K562 (cell line): ENCODE data around the gene BEND5. TPM values are rescaled to one million over a fixed set of nuclear protein-coding genes. Genes with fewer than 3 reads are reported as not detected.

Experiments
- ATAC-seq: fragments of 200-7000 bp; cut with Tn5 transposase; 3 replicates; pipeline ENCODE4 v1.9.1; 2020; ENCODE audit warnings: moderate library complexity
- BruUV-seq: library from RNA; stranded (reverse); fragments of 400-500 nt; replicated peaks from 2 replicates; lab custom pipeline; 2021; lab: Mats Ljungman, UMichigan
- CTCF ChIA-PET: fragments of 300-600 bp; formaldehyde crosslinking; extraction: SDS; loops from one replicate; lab custom pipeline; 2021; ENCODE audit warnings: low intra/inter-chr PET ratio; lab: Yijun Ruan, JAX
- POLR2A ChIA-PET: fragments of 300-600, 350-650 bp; sonication (Branson Sonifier 250); formaldehyde crosslinking; extraction: SDS; loops from one replicate; lab custom pipeline; 2021; ENCODE audit warnings: antibody characterized with exemption, inconsistent platforms; lab: Yijun Ruan, JAX
- DNase-seq, 4 experiments: peaks; one replicate each; pipeline versions ENCODE4 v3.0.0 to v3.0.0-alpha.2; 2011 to 2018; ENCODE audit warnings: low spot score in 3 of 4, mixed read lengths in 3 of 4; ENCODE audit errors: extremely low read depth in 1 of 4
- FAIRE-seq: peaks from 2 replicates; lab custom pipeline; 2011; peaks lifted over from hg19 to GRCh38; lab: Jason Lieb, UNC
- H2AFZ ChIP-seq: 2 replicates; pipeline ENCODE4 v1.6.0; 2011; ENCODE audit warnings: low read depth, low read length, control low read depth, inconsistent platforms
- H3K27ac ChIP-seq: fragments of 200-600 bp; 3 replicates; pipeline ENCODE4 v1.8.0; 2011; ENCODE audit warnings: low read depth, mild to moderate bottlenecking, control low read depth, inconsistent platforms, low read length, moderate library complexity, mixed read lengths; ENCODE audit errors: extremely low read depth
- H3K27me3 ChIP-seq, 2 experiments: fragments of 300-600 bp in 1 of 2; 2 replicates in 1 of 2; 3 replicates in 1 of 2; pipeline versions ENCODE4 v1.6.0 to v1.8.0; 2011; ENCODE audit warnings: inconsistent platforms in 2 of 2, low read length in 2 of 2, mild to moderate bottlenecking in 1 of 2, mixed read lengths in 1 of 2, moderate library complexity in 1 of 2; ENCODE audit not compliant: control insufficient read depth in 2 of 2, insufficient read depth in 2 of 2
- H3K36me3 ChIP-seq: fragments of 300-600 bp; 3 replicates; pipeline ENCODE4 v1.8.0; 2011; ENCODE audit warnings: mild to moderate bottlenecking, low read length, inconsistent platforms; ENCODE audit not compliant: control insufficient read depth, insufficient read depth
- H3K4me1 ChIP-seq, 2 experiments: fragments of 200-600 bp in 1 of 2; replicated peaks in 1 of 2; 2 replicates in 1 of 2; 3 replicates in 1 of 2; pipeline versions ENCODE4 v1.5.1 to v1.8.0; 2011; ENCODE audit warnings: inconsistent platforms in 2 of 2, low read length in 2 of 2, mild to moderate bottlenecking in 1 of 2, mixed read lengths in 1 of 2, moderate library complexity in 1 of 2; ENCODE audit not compliant: control insufficient read depth in 2 of 2, insufficient read depth in 2 of 2
- H3K4me2 ChIP-seq: 2 replicates; pipeline ENCODE4 v1.6.1; 2011; ENCODE audit warnings: low read length, control low read depth, inconsistent platforms, mixed read lengths; ENCODE audit not compliant: insufficient read depth
- H3K4me3 ChIP-seq: fragments of 200-600 bp; sonication (generic), shearing (Covaris generic); 2 replicates; pipeline ENCODE4 v1.5.1; 2016; ENCODE audit warnings: control low read depth, inconsistent platforms
- H3K79me2 ChIP-seq: fragments of 200-600 bp; 3 replicates; pipeline ENCODE4 v1.8.0; 2011; ENCODE audit warnings: low read length, inconsistent platforms; ENCODE audit not compliant: control insufficient read depth, insufficient read depth
- H3K9ac ChIP-seq, 2 experiments: 2 replicates each; pipeline versions ENCODE4 v1.6.0 to v1.6.1; 2011; ENCODE audit warnings: low read depth in 2 of 2, low read length in 2 of 2, control low read depth in 1 of 2, inconsistent platforms in 1 of 2, mild to moderate bottlenecking in 1 of 2, mixed read lengths in 1 of 2; ENCODE audit not compliant: insufficient read depth in 1 of 2
- H3K9me1 ChIP-seq: one replicate; pipeline ENCODE4 v1.6.0; 2011; ENCODE audit warnings: inconsistent platforms, mild to moderate bottlenecking, low read length, moderate library complexity; ENCODE audit not compliant: control insufficient read depth, insufficient read depth
- H3K9me3 ChIP-seq: replicated peaks from 2 replicates; pipeline ENCODE4 v1.5.1; 2011; ENCODE audit warnings: low read depth, low read length, inconsistent platforms; ENCODE audit not compliant: control insufficient read depth, insufficient read depth
- H4K20me1 ChIP-seq: replicated peaks from 2 replicates; pipeline ENCODE4 v1.6.1; 2011; ENCODE audit warnings: low read length, inconsistent platforms, mixed read lengths; ENCODE audit not compliant: control insufficient read depth, insufficient read depth
- ATF3 ChIP-seq, 2 experiments: fragments of 450-650 bp in 1 of 2; sonication (generic) in 1 of 2; formaldehyde crosslinking in 1 of 2; IDR thresholded peaks in 1 of 2; conservative IDR thresholded peaks in 1 of 2; 2 replicates each; pipeline versions ENCODE4 v1.6.1 to v1.8.1; 2016 to 2023; ENCODE audit warnings: mild to moderate bottlenecking in 2 of 2, moderate library complexity in 2 of 2, inconsistent platforms in 1 of 2, missing genetic modification reagents in 1 of 2
- BCLAF1 ChIP-seq, 2 experiments: fragments of 450-650 bp in 1 of 2; IDR thresholded peaks; 2 replicates each; pipeline ENCODE4 v1.6.1; 2011 to 2017; ENCODE audit warnings: low read depth in 2 of 2, antibody characterized with exemption in 1 of 2, borderline replicate concordance in 1 of 2, low read length in 1 of 2, mild to moderate bottlenecking in 1 of 2, mixed read lengths in 1 of 2; ENCODE audit not compliant: control insufficient read depth in 1 of 2
- DIDO1 ChIP-seq: fragments of 450-650 bp; IDR thresholded peaks from 2 replicates; pipeline ENCODE4 v1.6.1; 2016; ENCODE audit warnings: low read depth, missing biosample characterization, missing genetic modification characterization
- NCOA2 ChIP-seq, 2 experiments: fragments of 450-650 bp; IDR thresholded peaks; 2 replicates each; pipeline ENCODE4 v1.6.1; 2018; ENCODE audit warnings: mild to moderate bottlenecking in 2 of 2, moderate library complexity in 1 of 2; ENCODE audit not compliant: partially characterized antibody in 2 of 2
- RAD51 ChIP-seq: fragments of 450-650 bp; IDR thresholded peaks from 2 replicates; pipeline ENCODE4 v1.7.1; 2016; ENCODE audit warnings: low read depth, mild to moderate bottlenecking, borderline replicate concordance
- TAF1 ChIP-seq: IDR thresholded peaks from 2 replicates; pipeline ENCODE4 v1.6.1; 2011; ENCODE audit warnings: mild to moderate bottlenecking, low read length, moderate library complexity; ENCODE audit not compliant: insufficient read depth, control insufficient read depth, severe bottlenecking; ENCODE audit errors: extremely low read depth
- TFE3 ChIP-seq: fragments of 450-650 bp; formaldehyde crosslinking; IDR thresholded peaks from 2 replicates; pipeline ENCODE4 v1.4.0; 2020; ENCODE audit warnings: mild to moderate bottlenecking, mixed read lengths
- TSHZ1 ChIP-seq: fragments of 250-450 bp; sonication (Bioruptor Pico); IDR thresholded peaks from 2 replicates; pipeline ENCODE4 v1.4.0; 2020; ENCODE audit warnings: mild to moderate bottlenecking, moderate library complexity
- ZNF507 ChIP-seq: conservative IDR thresholded peaks from 2 replicates; pipeline ENCODE4 v1.6.1; 2017; ENCODE audit warnings: missing genetic modification characterization, missing compliant biosample characterization
- ZNF79 ChIP-seq: fragments of 250-450 bp; sonication (Bioruptor Pico); IDR thresholded peaks from 2 replicates; pipeline ENCODE4 v1.4.0; 2020; ENCODE audit warnings: low read depth, mild to moderate bottlenecking, moderate library complexity
- WGBS: fragments of 100-300 bp; shearing (Covaris generic); methylation state at CpG from one replicate; pipeline ENCODE4 v1.1.6; 2016; ENCODE audit warnings: low coverage, mixed read lengths; ENCODE audit not compliant: insufficient coverage; ENCODE audit errors: missing lambda C conversion rate; 5-methylcytosine and 5-hydroxymethylcytosine counted together
- in situ Hi-C: fragments of 300-500 bp; cut with MboI; formaldehyde crosslinking; loops from 4 replicates; pipeline ENCODE4 v1.15.0; 2018; ENCODE audit warnings: inconsistent platforms, mixed read lengths
- intact Hi-C: fragments of 100-400 bp; cut with micrococcal nuclease; formaldehyde crosslinking; loops from 2 replicates; pipeline ENCODE4 v1.14.2; 2022
- polyA plus RNA-seq, 8 experiments: library from polyadenylated mRNA; depleted of rRNA in 4 of 8; stranded (reverse) in 5 of 8; unstranded in 3 of 8; fragments of >200 nt; fragmentation: Nextera tagmentation in 2 of 8; fragmentation: Illumina TruSeq in 1 of 8; extraction: Ambion mirVana in 2 of 8; extraction: Trizol in 1 of 8; gene quantifications; 2 replicates each; pipeline versions ENCODE4 v1.2.1 to v1.2.3, GENCODE V29; 2011 to 2014; ENCODE audit warnings: inconsistent platforms in 1 of 8, missing spikeins in 1 of 8
- total RNA-seq, 7 experiments: library from RNA; depleted of rRNA in 6 of 7; stranded (reverse); fragments of >200 nt in 6 of 7; fragmentation: Illumina TruSeq in 2 of 7; extraction: Trizol in 2 of 7; gene quantifications; 2 replicates each; pipeline versions ENCODE4 v1.2.1 to v1.2.3, GENCODE V29; 2011 to 2021; ENCODE audit warnings: low replicate concordance in 1 of 7

Gene BEND5
- total and polyA plus RNA-seq, 9 of the 15 experiments (the other 6 are each of a cell fraction or from before 2014, with no cell fraction given): not detected

- TF ChIP-seq ATF3 (IDR thresholded peaks at IDR 0.05) (no peak), ATF3 (CRISPR knock-in tag; conservative IDR thresholded peaks at IDR 0.05) (no peak), BCLAF1 (IDR thresholded peaks at IDR 0.05; ENCODE audit: borderline replicate concordance in 1 of 2, control insufficient read depth in 1 of 2, low read depth in 2 of 2, low read length in 1 of 2) (no peak), DIDO1 (tag) (no peak)
These were observed 9.2 kb upstream of the BEND5 start (continued) for GRCh38 chr1:48785869-48786268.

GRCh38 chr1:48784301-48784700, 7.6 kb upstream of the BEND5 start:
- H3K36me3 ChIP-seq: no peaks in the 10 kb centered on the region
- ChIA-PET POLR2A (no interaction called here), CTCF (no interaction called here)
- H3K4me2 ChIP-seq: no peak overlapping the region
- DNase-seq (no peak), FAIRE-seq (no peak), ATAC-seq (no peak)
- no peaks in the 10 kb centered on the region for H3K9me3 ChIP-seq
- no TSS peak for BruUV-seq
- intact Hi-C loops: no loop called here
- H3K9me1 ChIP-seq: no peaks in the 10 kb centered on the region
- H3K79me2 ChIP-seq: no peaks in the 10 kb centered on the region
- WGBS: 2% methylated on average over 2 of the region's 2 CpGs
- no peak overlapping the region for H2AFZ ChIP-seq
- in situ Hi-C loops: no loop called here
- no peaks in the 10 kb centered on the region for H3K27me3 ChIP-seq
- no peaks in the 10 kb centered on the region for H4K20me1 ChIP-seq
- no peaks in the 10 kb centered on the region for H3K4me1 ChIP-seq
- H3K9ac ChIP-seq: no peak overlapping the region
- no peak overlapping the region for H3K4me3 ChIP-seq
- no peak overlapping the region for H3K27ac ChIP-seq
- TF ChIP-seq RAD51 (no peak), TAF1 (no peak), TFE3 (CRISPR knock-in tag) (no peak), ZNF507 (tag) (no peak), ZNF79 (CRISPR knock-in tag) (no peak), TSHZ1 (CRISPR knock-in tag) (no peak), NCOA2 (IDR thresholded peaks at IDR 0.05; ENCODE audit: partially characterized antibody in 2 of 2) (no peak)
